Natural killer cell treated with Interleukin-12 subunit alpha and Interleukin-12 subunit beta and Interleukin-15 and Interleukin-18, amount 100 ng/mL, for 72 hours (primary cell): Measurements from ENCODE around the gene TEP1. TPM values are rescaled to one million over a fixed set of nuclear protein-coding genes. Genes with fewer than 3 reads are reported as not detected.
"Not testable (repeated sequence)": the region's sequence is repeated elsewhere in the genome, so short reads cannot be mapped to it uniquely, and the experiment has no call there.

Experiments
- ATAC-seq, 2 donors: fragments of 150-1000 bp; cut with Tn5 transposase in 1 of 2; sonication (Bioruptor Pico), chemical (Tn5 transposase) in 1 of 2; 2 replicates each; pipeline ENCODE4 v1.10.0; 2021
- DNase-seq: peaks from one replicate; pipeline ENCODE4 v3.0.0; 2022; ENCODE audit warnings: low spot score
- H3K27ac Mint-ChIP-seq, 2 donors: 1 replicate in 1 of 2; 2 replicates in 1 of 2; pipeline ENCODE4 v1.8.0; 2022; ENCODE audit warnings: mixed read lengths in 2 of 2, mild to moderate bottlenecking in 1 of 2, moderate library complexity in 1 of 2
- H3K27me3 Mint-ChIP-seq, 2 donors: 1 replicate in 1 of 2; 2 replicates in 1 of 2; pipeline ENCODE4 v1.8.0; 2022; ENCODE audit warnings: mixed read lengths in 2 of 2
- H3K36me3 Mint-ChIP-seq: one replicate; pipeline ENCODE4 v1.8.0; 2022; ENCODE audit warnings: mixed read lengths
- H3K4me1 Mint-ChIP-seq, 2 donors: 1 replicate in 1 of 2; 2 replicates in 1 of 2; pipeline ENCODE4 v1.8.0; 2022; ENCODE audit warnings: low read depth in 2 of 2, mixed read lengths in 2 of 2, mild to moderate bottlenecking in 1 of 2
- H3K4me3 Mint-ChIP-seq: one replicate; pipeline ENCODE4 v1.8.0; 2022; ENCODE audit warnings: mixed read lengths
- H3K9me3 Mint-ChIP-seq: 2 replicates; pipeline ENCODE4 v1.8.0; 2022; ENCODE audit warnings: mixed read lengths
- total RNA-seq, 2 donors: library from RNA; stranded (reverse); gene quantifications; one replicate each; pipeline ENCODE4 v1.2.3, GENCODE V29; 2022

Gene TEP1
- total RNA-seq, 2 donors from 2014 or later: 38.2 to 47.6 TPM

- ATAC-seq, H3K9me3 Mint-ChIP-seq: not testable (repeated sequence)
- peak overlapping the region; percentile 68 to 85 for H3K27ac Mint-ChIP-seq
These were observed 54.8 kb downstream of the TEP1 start for GRCh38 chr14:20358474-20358873.

DNA sequence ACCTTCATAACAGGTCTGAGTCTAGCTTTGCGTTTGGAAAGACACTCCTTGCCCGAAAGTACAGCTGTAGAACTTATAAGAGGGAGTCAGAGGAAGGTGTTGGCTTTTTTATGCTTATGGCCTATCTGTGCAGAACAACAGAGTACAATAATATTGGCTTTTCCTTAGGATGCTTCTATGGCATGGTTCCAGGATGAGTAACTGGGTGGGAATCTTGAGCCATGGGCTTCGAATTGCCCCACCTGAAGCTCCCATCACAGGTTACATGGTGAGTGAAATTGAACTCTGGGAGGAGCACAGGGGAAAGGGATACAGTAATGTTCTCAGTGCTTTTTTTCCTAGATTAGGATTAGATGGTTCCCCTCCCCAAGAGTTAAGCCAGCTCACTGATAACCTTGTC, 56.9 kb downstream of the TEP1 start:
- H3K4me1 Mint-ChIP-seq: peaks cover 3 to 10% of the 10 kb centered on the region in 2 donors
- ATAC-seq (no peak), DNase-seq (no peak)
- H3K4me3 Mint-ChIP-seq: no peak overlapping the region
- peaks cover 33% of the 10 kb centered on the region for H3K36me3 Mint-ChIP-seq
- H3K27me3 Mint-ChIP-seq: no peaks in the 10 kb centered on the region
- H3K27ac Mint-ChIP-seq: no peak overlapping the region
- H3K9me3 Mint-ChIP-seq: no peaks in the 10 kb centered on the region

More at GRCh38 chr14:20358474-20358873, 54.8 kb downstream of the TEP1 start:
- peaks cover 33% of the 10 kb centered on the region for H3K36me3 Mint-ChIP-seq
- not testable (repeated sequence) for H3K4me1 Mint-ChIP-seq, H3K4me3 Mint-ChIP-seq, DNase-seq, H3K27me3 Mint-ChIP-seq

DNA sequence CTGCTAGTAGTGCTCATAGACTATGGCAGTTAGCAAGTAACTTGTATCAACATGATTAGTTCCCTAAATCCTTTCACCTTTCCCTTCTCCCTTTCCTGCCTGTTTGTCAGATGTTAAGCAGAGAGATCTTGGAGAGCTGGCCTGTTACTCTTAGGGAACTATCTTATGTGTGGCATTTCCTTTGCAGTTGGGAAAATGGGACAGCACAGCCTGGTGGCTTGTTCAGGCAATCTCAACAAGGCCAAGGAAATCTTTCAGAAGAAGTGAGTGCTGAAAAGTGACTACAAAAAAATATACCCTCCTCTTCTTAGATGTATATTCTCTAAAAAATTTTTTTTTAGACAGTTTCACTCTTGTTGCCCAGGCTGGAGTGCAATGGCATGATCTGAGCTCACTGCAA, 62.4 kb downstream of the TEP1 start:
- no peak for ATAC-seq
- no peak overlapping the region for H3K27ac Mint-ChIP-seq
- no peaks in the 10 kb centered on the region for H3K27me3 Mint-ChIP-seq
- H3K4me1 Mint-ChIP-seq: no peaks in the 10 kb centered on the region
- no peaks in the 10 kb centered on the region for H3K9me3 Mint-ChIP-seq
- peaks cover 10% of the 10 kb centered on the region for H3K36me3 Mint-ChIP-seq
- H3K4me3 Mint-ChIP-seq: no peak overlapping the region
- no peak for DNase-seq

GRCh38 chr14:20350282-20350681, 63.0 kb downstream of the TEP1 start:
- H3K9me3 Mint-ChIP-seq: no peaks in the 10 kb centered on the region
- no peak overlapping the region for H3K4me3 Mint-ChIP-seq
- H3K4me1 Mint-ChIP-seq: no peaks in the 10 kb centered on the region
- no peak overlapping the region for H3K27ac Mint-ChIP-seq
- ATAC-seq (no peak), DNase-seq (no peak)
- H3K27me3 Mint-ChIP-seq: no peaks in the 10 kb centered on the region
- peaks cover 11% of the 10 kb centered on the region for H3K36me3 Mint-ChIP-seq

GRCh38 chr14:20347747-20348146, 65.6 kb downstream of the TEP1 start:
- H3K4me3 Mint-ChIP-seq: no peak overlapping the region

GRCh38 chr14:20346713-20347112, 66.6 kb downstream of the TEP1 start:
- H3K4me1 Mint-ChIP-seq: peaks cover 6 to 12% of the 10 kb centered on the region in 2 donors
- DNase-seq: no peak
- H3K27me3 Mint-ChIP-seq: no peaks in the 10 kb centered on the region
- ATAC-seq: no peak
- no peak overlapping the region for H3K4me3 Mint-ChIP-seq
- H3K27ac Mint-ChIP-seq: no peak overlapping the region
- no peaks in the 10 kb centered on the region for H3K9me3 Mint-ChIP-seq
- H3K36me3 Mint-ChIP-seq: peaks cover 5% of the 10 kb centered on the region

More at GRCh38 chr14:20347747-20348146, 65.6 kb downstream of the TEP1 start:
- DNase-seq: no peak
- Mint-ChIP-seq H3K36me3 (peaks cover 5% of the 10 kb centered on the region), H3K27ac (no peak overlapping the region), H3K27me3 (no peaks in the 10 kb centered on the region), H3K9me3 (no peaks in the 10 kb centered on the region), H3K4me1 (peaks cover 6 to 12% of the 10 kb centered on the region in 2 donors)
- ATAC-seq: no peak

- DNase-seq (no peak), ATAC-seq (no peak)
- Mint-ChIP-seq H3K4me1 (peaks cover 6 to 12% of the 10 kb centered on the region in 2 donors), H3K36me3 (peaks cover 5% of the 10 kb centered on the region), H3K4me3 (no peak overlapping the region), H3K9me3 (no peaks in the 10 kb centered on the region), H3K27me3 (no peaks in the 10 kb centered on the region), H3K27ac (peak overlapping the region; percentile 7 to 23)
These were observed 67.9 kb downstream of the TEP1 start for GRCh38 chr14:20345366-20345765.

DNA sequence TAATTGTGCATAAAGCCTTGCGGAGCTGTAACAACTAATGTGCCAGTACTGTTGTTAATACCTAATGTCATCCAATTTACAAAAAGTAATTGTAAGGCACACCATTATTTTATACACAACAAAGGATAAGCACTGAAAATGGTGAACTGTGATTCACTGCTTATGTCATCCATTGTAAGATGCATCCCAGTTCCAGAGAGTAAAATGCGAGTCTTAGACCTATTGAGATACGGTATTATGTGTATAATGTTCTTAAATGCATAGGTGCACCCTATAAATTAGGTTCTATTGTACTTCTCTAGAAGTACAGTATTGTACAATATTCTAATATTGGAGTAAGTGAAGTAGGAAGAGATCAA, 69.5 kb downstream of the TEP1 start:
- no peaks in the 10 kb centered on the region for H3K9me3 Mint-ChIP-seq
- peaks cover 6 to 12% of the 10 kb centered on the region in 2 donors for H3K4me1 Mint-ChIP-seq
- H3K27me3 Mint-ChIP-seq: no peaks in the 10 kb centered on the region
- peak overlapping the region; percentile 81 to 93 for H3K27ac Mint-ChIP-seq
- peaks cover 5% of the 10 kb centered on the region for H3K36me3 Mint-ChIP-seq
- H3K4me3 Mint-ChIP-seq: peak overlapping the region; percentile 86
- DNase-seq: no peak
- no peak for ATAC-seq

GRCh38 chr14:20343092-20343861, 70.0 kb downstream of the TEP1 start, which contains the start of gene PARP2:
Gene PARP2 (plus strand): TSS chr14:20343635. CDS start chr14:20343642, 7 bp downstream.
- no peaks in the 10 kb centered on the region for H3K27me3 Mint-ChIP-seq
- H3K9me3 Mint-ChIP-seq: no peaks in the 10 kb centered on the region
- ATAC-seq (peak; percentile 95 to 96), DNase-seq (peak; percentile 96)
- peaks cover 5% of the 10 kb centered on the region for H3K36me3 Mint-ChIP-seq
- H3K4me3 Mint-ChIP-seq: peak within 1 kb of the TSS; percentile 86
- peaks cover 6 to 12% of the 10 kb centered on the region in 2 donors for H3K4me1 Mint-ChIP-seq
- peak within 1 kb of the TSS; percentile 81 to 93 for H3K27ac Mint-ChIP-seq

- Mint-ChIP-seq H3K27me3 (peaks cover 0 to 3% of the 10 kb centered on the region in 2 donors), H3K4me1 (peaks cover 6 to 12% of the 10 kb centered on the region in 2 donors), H3K9me3 (no peaks in the 10 kb centered on the region), H3K4me3 (peak overlapping the region; percentile 86), H3K36me3 (peaks cover 5% of the 10 kb centered on the region), H3K27ac (no peak overlapping the region)
- no peak for ATAC-seq
- DNase-seq: no peak
These were observed 71.7 kb downstream of the TEP1 start for GRCh38 chr14:20341646-20342045.

GRCh38 chr14:20341032-20341431, 72.3 kb downstream of the TEP1 start:
- not testable (repeated sequence) for DNase-seq, H3K27me3 Mint-ChIP-seq, H3K4me3 Mint-ChIP-seq, ATAC-seq, H3K27ac Mint-ChIP-seq, H3K36me3 Mint-ChIP-seq, H3K9me3 Mint-ChIP-seq
- H3K4me1 Mint-ChIP-seq: peaks cover 6 to 12% of the 10 kb centered on the region in 2 donors

DNA sequence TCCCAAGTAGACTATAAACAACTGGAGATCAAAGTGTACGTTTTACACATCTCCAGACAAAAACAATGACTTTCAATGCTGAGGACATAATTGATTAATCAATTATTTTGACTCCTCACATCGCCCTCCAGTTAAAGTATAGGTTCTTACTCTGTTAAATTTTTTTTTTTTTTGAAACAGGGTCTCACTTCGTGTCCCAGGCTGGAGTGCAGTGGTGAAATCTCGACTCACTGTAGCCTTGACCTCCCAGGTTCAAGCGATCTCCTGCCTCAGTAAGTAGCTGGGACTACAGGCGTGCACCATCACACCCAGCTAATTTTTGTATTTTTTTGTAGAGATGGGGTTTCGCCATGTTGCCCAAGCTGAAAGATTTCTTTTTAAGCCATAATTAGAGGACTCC, 79.3 kb downstream of the TEP1 start:
- Mint-ChIP-seq H3K27ac (no peak overlapping the region), H3K36me3 (peaks cover 5% of the 10 kb centered on the region), H3K27me3 (peaks cover 0 to 3% of the 10 kb centered on the region in 2 donors), H3K4me1 (peaks cover 15 to 34% of the 10 kb centered on the region in 2 donors), H3K9me3 (no peaks in the 10 kb centered on the region), H3K4me3 (no peak overlapping the region)
- ATAC-seq: no peak
- DNase-seq: no peak

DNA sequence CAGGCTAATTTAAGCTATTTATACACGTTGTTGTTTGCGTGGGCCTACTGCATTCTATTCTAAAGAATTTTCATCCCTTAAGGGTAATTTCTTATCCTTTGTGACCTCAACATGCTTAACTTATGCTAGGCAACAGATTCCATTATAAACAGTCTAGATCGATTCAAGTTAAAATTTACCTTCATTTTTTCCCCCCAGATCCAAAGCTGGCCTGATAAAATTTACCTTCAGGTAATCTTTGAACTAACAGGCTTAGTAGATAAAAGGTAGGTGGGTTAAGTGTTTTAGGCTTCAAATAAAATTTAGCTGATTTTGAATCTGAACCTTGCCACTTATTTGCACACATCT, 79.8 kb downstream of the TEP1 start:
- no peak for ATAC-seq
- H3K4me1 Mint-ChIP-seq: peaks cover 15 to 34% of the 10 kb centered on the region in 2 donors
- H3K36me3 Mint-ChIP-seq: peaks cover 5% of the 10 kb centered on the region

GRCh38 chr14:20332788-20333493, 80.4 kb downstream of the TEP1 start, which contains the start of gene CCNB1IP1:
Gene CCNB1IP1 (minus strand): TSS chr14:20333279. CDS start chr14:20316523, 16,756 bp downstream.
- ATAC-seq (peak; percentile 97 to 98), DNase-seq (peak; percentile 69)
- Mint-ChIP-seq H3K36me3 (peaks cover 5% of the 10 kb centered on the region), H3K27me3 (peaks cover 0 to 3% of the 10 kb centered on the region in 2 donors), H3K4me3 (peak within 1 kb of the TSS; percentile 96), H3K9me3 (no peaks in the 10 kb centered on the region), H3K27ac (peak within 1 kb of the TSS; percentile 80 to 91), H3K4me1 (peaks cover 15 to 34% of the 10 kb centered on the region in 2 donors)

More for the DNA sequence above, 79.8 kb downstream of the TEP1 start:
- Mint-ChIP-seq H3K4me3 (peak overlapping the region; percentile 96), H3K27ac (peak overlapping the region; percentile 80 to 91), H3K9me3 (no peaks in the 10 kb centered on the region), H3K27me3 (peaks cover 0 to 3% of the 10 kb centered on the region in 2 donors)
- DNase-seq: no peak
